NOMO-1 treated with dmso at 0.1 percent for 144 hours (cell line): ENCODE results near the gene G6PC1.
A peak's percentile ranks its signal among the peaks of the same experiment; 100 is the strongest.
"Not testable (repeated sequence)": the region's sequence is repeated elsewhere in the genome, so short reads cannot be mapped to it uniquely, and the experiment has no call there.

ENCODE experiments used
- DNase-seq: peaks from one replicate; lab custom pipeline; 2025; ENCODE audit not compliant: unreplicated experiment; lab: John Stamatoyannopoulos, UW

G6PC1 gene

DNA sequence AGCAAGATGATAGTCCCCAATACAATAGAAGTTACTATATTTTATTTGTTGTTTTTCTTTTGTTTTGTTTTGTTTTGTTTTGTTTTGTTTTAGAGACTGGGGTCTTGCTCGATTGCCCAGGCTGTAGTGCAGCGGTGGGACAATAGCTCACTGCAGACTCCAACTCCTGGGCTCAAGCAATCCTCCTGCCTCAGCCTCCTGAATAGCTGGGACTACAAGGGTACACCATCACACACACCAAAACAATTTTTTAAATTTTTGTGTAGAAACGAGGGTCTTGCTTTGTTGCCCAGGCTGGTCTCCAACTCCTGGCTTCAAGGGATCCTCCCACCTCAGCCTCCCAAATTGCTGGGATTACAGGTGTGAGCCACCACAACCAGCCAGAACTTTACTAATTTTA, 618 bp upstream of the G6PC1 start:
- not testable (repeated sequence) for DNase-seq

DNA sequence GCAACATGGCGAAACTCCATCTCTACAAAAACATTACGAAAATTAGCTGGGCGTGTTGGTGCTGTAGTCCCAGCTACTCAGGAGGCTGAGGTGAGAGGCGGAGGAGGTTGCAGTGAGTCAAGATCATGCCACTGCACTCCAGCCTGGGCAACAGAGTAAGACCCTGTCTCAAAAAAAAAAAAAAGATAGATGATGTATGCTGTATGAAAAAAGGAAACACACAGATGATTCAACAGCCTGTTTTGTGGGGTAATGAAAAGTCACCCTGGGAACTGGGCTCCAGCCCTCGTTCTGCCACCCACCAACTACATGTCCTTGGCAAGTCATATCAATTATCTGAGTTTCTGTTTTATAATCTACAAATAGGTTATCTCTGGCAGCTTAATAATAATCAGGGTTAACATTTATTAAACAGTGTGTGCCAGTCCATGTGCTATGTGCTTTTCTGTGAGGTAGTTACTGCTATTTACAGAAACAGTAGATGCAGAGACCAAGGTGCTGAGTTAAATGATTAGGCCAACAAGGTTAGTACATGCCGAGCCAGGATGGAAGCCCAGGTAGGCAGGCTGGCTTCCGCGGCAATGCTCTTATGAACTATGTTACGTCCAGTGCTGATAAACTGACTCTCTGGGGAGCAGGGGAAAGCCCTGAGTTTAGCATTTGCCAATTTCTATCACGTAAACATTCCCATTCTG, 1.1 kb downstream of the G6PC1 start:
- no peak for DNase-seq

DNA sequence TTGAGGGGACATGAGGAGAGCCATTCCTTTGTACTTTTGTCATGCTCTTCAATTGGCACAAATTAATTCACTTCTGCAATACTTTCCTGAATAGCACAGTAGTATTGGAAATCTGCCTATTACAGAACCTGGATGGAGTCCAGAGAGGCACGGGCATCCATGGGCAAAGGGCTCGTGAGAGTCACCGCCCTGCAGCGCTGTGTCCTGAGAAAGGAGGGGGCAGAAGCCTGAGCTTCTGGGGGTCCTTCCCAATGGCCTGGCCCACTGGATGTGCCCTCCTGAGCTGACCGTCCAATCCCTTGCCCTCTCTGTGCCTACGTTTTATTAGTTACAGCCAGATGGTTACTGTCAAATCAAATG, 3.5 kb downstream of the G6PC1 start:
- DNase-seq: no peak

DNA sequence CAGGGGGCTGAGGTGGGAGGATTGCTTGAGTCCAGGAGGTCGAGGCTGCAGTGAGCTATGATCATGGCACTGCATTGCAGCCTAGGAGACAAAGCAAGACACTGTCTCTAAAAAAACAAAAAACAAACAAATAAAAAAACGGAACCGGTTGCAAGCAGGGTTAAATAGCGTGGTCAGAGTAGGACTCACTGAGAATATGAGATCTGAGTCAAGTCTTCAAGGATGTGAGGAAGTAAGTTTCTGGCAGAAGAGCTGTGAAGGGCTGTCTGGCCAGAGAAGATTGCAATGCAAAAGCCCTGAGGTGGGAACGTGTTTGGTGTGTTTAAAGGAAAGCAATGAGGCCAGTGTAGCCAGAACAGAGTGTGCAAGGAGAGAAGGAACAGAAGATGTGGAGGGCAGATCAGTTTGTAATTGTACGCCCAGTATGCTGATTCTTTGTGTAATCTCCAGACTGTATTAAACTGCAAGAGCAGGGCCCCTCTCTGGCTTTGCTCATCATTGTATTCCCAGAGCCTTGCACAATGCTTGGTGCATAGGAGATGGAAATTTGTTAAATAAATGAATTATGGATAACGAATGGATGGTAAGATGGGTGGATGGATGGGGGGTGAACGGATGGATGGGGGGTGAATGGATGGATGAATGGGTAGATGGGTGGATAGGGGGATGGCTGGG, 6.3 kb downstream of the G6PC1 start:
- DNase-seq: no peak

DNA sequence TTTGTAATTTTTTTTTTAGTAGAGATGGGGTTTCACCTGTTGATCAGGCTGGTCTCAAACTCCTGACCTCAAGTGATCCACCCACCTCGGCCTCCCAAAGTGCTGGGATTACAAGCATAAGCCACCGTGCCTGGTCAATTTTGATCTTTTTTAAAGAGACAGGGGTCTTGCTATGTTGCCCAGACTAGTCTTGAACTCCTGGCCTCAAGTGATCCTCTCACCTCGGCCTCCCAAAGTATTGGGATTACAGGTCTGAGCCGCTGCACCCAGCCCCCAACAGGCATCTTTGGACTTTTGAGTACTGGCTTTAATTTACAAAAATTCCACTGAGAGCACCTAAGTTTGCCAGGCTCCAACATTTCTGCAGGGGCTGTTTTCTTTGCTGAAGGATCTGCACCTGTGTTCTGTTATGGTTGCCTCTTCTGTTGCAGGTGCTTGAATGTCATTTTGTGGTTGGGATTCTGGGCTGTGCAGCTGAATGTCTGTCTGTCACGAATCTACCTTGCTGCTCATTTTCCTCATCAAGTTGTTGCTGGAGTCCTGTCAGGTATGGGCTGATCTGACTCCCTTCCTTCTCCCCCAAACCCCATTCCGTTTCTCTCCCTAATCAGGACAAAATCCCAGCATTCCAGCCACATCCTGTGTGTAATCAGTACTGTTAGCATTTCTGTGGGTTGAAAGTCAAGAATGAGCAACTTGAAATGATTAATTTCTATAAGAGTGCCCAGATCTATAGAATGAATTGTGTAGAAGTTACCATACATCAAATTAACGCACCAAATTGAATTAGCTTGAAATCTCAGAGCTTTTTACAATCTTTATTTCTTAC, 8.5 kb downstream of the G6PC1 start:
- no peak for DNase-seq

DNA sequence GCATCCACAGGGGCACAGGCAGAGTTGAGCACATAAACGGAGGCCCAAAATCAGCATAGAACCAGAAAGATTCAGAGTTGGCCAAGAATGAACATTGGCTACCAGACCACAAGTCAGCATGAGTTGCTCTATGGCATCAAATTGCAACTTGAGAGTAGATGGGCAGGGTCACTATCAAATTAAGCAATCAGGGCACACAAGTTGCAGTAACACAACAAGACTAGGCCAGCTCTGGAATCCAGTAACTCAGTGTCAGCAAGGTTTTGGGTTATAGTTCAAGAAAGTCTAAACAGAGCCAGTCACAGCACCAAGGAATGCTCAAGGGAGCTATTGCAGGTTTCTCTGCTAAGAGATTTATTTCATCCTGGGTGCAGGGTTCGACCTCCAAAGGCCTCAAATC, 12.9 kb downstream of the G6PC1 start:
- no peak for DNase-seq

DNA sequence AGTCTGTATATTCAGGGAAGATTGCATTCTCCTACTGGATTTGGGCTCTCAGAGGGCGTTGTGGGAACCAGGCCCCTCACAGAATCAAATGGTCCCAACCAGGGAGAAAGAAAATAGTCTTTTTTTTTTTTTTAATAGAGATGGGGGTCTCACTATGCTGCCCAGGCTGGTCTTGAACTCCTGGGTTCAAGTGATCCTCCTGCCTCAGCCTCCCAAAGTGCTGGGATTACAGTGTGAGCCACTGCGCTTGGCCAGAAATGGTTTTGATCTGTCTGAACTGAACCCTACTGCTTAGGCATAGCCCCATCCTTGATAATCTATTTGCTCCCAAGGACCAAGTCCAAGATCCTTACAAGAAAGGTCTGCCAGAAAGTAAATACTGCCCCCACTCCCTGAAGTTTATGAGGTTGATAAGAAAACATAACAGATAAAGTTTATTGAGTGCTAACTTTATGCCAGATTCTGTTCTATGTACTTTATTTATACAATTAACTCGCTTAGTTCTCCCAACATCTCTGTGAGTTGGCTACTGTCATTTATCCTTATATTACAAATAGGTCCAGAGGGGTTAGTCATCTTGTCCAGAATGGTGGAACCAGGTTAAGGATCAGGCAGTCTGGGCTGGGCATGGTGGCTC, 13.5 kb downstream of the G6PC1 start:
- no peak for DNase-seq

DNA sequence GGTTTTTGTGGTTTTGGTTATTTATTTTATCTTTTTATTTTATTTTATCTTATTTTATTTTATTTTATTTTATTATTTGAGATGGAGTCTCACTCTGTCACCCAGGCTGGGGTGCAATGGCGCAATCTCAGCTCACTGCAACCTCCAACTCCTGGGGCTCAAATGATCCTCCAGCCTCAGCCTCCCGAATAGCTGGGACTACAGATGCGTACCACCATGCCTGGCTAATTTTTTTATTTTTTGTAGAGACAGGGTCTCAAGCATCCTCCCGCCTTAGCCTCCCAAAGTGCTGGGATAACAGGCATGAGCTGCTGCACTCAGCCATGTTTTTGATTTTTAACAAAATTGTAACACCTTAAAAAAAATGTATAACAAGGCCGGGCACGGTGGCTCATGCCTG, 14.7 kb downstream of the G6PC1 start:
- DNase-seq: not testable (repeated sequence)

DNA sequence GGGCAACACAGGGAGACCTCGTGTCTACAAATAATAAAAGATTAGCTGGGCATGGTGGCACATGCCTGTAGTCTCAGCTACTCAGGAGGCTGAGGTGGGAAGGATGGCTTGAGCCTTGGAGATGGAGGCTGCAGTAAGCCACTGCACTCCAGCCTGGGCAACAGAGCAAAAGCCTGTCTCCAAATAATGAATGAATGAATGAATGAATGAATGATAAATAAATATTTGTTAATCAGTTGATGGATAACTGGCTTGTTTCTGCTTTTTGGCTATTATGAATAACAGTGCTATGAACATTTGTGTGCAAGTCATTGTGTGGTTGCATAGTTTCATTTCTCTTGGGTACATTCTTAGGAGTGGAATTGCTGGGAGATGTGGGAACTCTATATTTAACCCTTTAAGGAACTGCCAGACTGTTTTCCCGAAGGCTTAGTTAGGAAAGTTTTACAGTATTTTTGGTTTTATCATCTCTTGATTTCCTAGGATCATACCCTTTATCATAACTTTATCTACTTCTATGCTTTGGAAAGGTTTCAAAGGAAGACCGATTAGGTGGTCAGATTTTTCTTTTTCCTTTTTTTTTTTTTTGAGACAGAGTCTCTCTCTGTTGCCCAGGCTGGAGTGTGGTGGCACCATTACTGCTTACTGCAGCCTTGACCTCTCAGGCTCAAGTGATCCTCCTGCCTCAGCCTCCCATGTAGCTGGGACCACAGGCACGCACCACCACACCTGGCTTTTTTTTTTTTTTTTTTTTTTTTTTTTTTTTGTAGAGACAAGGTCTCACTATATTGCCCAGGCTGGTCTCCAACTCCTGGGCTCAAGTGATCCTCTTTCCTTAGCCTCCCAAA, 16.0 kb downstream of the G6PC1 start:
- DNase-seq: not testable (repeated sequence)

DNA sequence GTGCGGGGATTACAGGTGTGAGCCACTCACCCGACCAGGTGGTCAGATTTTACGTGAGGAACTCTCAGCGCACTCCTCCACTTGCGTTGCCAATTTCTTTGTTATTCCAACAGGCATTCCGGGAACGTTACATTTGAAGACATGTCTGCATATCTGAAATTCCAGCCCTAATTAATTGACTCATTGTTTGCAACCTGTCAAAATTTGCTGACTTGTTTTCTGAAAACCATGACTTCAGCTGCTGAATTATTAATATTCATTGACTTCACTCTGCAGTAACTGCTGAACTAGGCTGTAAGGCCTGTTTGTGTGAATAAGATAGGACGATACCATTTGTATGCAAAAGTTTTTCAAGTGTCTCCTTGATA, 16.6 kb downstream of the G6PC1 start:
- no peak for DNase-seq

DNA sequence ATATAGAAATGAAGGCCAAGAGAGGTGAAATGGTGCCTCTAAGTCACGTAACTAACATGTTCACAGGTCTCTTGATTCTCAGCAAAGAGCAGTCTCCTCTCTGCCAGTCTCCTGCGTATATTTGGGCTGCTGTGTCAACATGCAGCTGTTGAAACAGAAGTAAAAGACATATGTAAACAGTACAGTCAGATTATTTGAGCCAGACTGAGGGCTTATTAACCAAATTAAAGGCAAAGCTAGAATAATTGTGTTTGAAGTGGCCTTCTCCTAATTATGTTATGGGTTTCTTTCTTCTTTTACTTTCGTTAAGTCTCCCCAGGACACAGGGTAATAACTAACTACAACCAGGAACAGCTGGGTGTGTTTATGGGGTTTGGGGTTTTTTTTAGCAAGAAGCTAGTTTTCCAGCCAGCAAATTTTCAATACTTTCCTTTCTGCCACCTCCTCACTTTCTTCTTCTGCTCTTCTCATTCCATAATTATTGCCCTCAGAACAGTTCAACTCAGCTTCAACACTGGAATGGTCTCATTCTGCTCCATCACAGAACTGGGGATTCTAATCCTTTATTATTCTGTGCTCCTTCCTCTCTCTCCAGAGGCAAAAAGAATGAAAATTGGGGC, 18.4 kb downstream of the G6PC1 start:
- DNase-seq: no peak

DNA sequence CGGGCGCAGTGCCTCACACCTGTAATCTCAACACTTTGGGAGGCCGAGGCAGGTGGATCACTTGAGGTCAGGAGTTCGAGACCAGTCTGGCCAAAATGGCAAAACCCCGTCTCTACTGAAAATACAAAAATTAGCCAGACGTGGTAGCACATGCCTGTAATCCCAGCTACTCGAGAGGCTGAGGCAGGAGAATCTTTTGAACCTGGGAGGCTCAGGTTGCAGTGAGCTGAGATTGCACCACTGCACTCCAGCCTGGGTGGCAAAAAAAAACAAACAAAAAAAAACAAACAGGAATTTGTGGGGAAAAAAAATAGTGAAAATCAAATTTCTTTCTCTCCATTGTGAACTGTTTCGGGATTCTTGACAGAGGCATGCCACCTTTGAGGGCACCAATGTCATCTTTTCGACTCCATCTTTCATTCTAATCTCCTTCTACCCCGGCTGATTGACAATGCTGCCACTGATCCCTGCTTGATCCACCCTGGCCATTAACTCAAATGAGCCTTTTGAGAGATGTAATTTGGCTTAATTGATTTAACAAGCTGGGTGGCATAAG, 19.0 kb downstream of the G6PC1 start:
- DNase-seq: not testable (repeated sequence)

DNA sequence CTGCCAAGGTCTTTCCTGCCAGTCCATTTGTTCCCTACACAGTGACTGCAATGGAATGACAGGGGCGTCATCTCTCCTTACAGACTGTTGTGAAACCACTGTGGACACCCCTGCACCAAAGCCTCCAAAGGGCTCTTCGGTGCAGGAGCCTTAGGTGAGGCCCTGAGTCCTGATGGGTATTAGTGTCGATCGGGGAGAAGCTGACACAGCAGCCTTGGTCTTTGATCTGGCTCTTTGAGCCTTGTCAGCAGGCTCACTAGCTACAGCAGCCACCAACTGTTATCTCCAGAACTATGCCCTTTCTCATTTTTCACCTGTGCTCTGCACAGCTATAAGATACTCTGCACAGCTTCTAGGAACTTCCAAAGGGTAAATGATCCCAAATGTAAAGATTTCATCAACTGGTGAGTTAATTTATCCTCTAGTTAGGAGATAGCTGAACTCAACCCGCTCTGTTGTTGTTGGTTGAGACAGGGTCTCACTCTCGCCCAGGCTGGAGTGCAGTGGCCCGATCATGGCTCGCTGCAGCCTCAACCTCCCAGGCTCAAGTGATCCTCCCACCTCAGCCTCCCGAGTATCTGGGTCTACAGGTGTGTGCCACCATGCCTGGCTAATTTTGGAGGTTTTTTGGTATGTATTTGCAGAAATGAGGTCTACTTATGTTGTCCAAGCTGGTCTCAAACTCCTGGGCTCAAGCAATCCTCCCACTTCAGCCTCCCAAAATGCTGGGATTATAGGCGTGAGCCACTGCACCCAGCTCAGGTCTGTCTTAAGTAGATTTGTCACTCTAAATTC, 19.7 kb downstream of the G6PC1 start:
- DNase-seq: no peak

DNA sequence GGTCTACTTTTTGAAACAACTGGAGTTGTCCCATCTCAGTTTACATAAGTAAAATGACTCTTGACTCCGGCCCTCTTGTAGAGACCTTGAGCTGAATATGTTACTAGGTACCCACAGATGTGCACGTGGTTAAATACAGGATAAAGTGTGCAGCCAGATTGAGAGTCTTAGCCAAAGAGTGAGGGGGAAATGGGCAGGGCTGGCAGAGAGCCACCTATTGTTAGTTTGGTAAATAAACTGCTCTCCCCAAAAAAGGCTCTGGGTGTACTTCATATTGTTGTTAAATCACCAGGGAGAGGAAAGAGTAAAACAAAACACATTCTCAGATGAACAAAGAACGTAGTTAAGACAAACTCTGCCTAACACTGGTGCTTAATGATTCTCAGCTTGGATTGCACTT, 20.3 kb downstream of the G6PC1 start:
- DNase-seq: no peak

DNA sequence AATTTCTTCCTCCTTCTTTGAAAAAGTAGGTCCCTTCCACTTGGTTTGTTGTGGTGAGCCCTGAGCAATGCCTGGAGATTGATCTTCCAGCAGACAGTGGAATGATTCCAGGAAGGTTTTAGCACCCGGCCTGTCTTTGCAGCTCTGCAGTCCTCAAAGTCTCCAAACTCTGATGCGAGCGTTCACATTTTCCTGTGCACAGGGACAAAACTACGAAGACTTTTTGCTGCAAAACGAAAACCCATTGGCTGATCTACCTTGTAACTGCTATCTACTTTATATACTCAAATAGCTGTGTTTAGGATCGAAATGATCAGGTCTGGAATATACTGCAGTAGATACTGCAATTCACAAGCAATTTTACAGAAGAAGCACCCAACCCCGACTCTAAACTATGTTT, 21.7 kb downstream of the G6PC1 start:
- no peak for DNase-seq

DNA sequence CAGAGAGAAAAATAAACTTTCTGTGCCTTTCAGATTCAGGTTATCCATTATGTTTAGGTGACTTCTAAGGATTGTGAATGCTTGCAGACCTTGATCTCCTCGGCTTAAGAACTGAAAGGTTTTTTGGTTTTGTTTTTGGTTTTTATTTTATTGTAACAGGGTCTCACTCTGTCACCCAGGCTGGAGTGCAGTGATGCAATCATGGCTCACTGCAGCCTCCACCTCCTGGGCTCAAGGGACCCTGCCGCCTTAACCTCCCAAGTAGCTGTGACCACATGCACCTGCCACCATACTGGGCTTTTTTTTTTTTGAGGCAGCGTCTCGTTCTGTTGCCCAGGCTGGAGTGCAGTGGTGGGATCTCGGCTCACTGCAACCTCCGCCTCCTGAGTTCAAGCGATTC, 22.9 kb downstream of the G6PC1 start:
- not testable (repeated sequence) for DNase-seq

DNA sequence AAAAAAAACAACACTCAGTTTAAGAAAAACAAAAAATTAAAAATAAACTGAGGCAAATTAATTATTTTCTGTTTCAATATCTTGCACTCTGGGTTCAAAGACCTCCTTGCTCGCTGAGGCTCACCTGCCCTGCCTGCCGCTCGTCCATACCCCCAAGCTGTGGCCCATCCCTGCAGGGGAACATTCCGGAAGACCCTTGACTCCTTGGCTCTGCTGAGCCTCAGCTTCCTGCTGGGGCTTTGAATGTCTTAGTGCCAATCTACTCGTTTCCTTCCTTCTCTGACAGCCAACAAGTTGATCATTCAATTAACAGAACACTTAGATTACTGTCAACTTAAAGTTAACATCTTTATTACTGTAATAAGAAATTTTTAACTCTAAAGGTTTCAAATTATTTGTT, 24.3 kb downstream of the G6PC1 start:
- no peak for DNase-seq

DNA sequence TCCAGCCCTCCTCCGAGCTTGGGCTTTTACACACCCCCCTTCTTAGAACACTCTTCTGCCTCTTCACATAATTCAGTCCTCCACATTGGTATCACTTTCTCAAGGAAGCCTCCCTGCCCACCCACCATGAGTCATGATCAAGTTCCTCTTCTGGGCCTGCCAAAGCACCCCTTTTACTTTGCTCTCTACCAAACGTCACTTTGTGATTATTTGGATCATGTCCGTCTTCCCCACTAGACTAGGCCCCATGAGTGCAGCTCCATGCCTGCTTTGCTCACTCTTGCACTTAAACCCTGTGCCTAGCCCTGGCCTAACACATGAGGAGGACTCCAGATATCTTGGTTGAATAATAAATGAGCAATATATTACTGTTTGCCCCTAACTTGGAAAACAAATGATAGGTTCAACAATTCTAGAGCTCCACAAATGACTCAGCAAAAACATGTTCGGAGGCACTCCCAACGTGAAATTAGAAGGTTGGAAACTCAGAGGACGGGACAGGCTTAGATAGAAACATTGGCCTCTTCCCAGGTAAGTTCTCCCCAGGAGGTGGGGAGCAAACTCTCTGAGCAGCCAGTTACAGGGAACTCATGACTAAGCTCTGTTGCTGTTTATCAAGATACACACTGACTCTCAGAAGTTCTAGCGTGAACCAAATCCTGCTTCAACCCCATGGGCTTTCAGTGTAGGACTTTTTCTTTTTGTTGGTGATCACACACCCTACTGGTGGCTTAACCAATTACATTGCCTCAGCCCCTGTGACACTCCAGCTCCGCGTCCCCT, 28.3 kb downstream of the G6PC1 start:
- peak; percentile 97 for DNase-seq

DNA sequence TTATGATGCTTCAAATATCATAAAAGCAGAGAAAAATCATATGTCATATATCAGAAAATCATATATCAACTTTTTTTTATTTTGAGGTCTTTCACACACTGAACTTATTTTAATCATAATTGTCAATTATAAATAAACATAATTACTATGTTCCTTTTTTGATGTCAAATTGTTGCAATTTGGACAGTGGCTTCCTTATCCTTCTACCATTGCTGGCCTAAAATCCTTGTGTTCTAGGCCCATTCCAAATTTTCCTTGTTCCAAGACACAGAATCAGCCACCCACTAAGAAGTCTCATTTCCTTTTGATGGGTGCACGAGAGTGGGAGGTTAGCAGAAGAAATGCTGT, 28.9 kb downstream of the G6PC1 start:
- no peak for DNase-seq
